NCI-H345 treated with DMSO at 0.1 percent for 48 hours (cell line): ENCODE data around the gene TRIM46.
"Not testable (repeated sequence)": the region's sequence is repeated elsewhere in the genome, so short reads cannot be mapped to it uniquely, and the experiment has no call there.

ENCODE experiments used
- DNase-seq: peaks from one replicate; lab custom pipeline; 2025; ENCODE audit not compliant: unreplicated experiment; lab: John Stamatoyannopoulos, UW

Gene TRIM46

GRCh38 chr1:155205035-155205434 lies 31.4 kb downstream of the TRIM46 start:
- no peak for DNase-seq

GRCh38 chr1:155205969-155206593 lies 32.4 kb downstream of the TRIM46 start:
- no peak for DNase-seq

GRCh38 chr1:155206891-155207805 lies 33.5 kb downstream of the TRIM46 start:
- peak; percentile 96 for DNase-seq

GRCh38 chr1:155207806-155208540 lies 34.3 kb downstream of the TRIM46 start, which contains the start of gene THBS3:
Gene THBS3, minus strand, starts transcription at chr1:155207897. Its CDS starts 21 bp downstream, at chr1:155207876.
- peak; percentile 95 for DNase-seq

- DNase-seq, result peak; percentile 89
These were observed 35.1 kb downstream of the TRIM46 start, which contains the start of gene MTX1 for GRCh38 chr1:155208541-155209311. Gene MTX1, plus strand, starts transcription at chr1:155208695. Its CDS starts 110 bp downstream, at chr1:155208805.

GRCh38 chr1:155209312-155209721 lies 35.7 kb downstream of the TRIM46 start:
- DNase-seq, result no peak

- DNase-seq, result no peak
These were observed 36.9 kb downstream of the TRIM46 start for GRCh38 chr1:155210314-155211104.

- not testable (repeated sequence) for DNase-seq
These were observed 37.9 kb downstream of the TRIM46 start for GRCh38 chr1:155211381-155212050.

- DNase-seq, result not testable (repeated sequence)
These were observed 38.4 kb downstream of the TRIM46 start for GRCh38 chr1:155212051-155212440.

- DNase-seq, result not testable (repeated sequence)
These were observed 41.1 kb downstream of the TRIM46 start for GRCh38 chr1:155214702-155215101.

GRCh38 chr1:155218854-155219591 lies 45.4 kb downstream of the TRIM46 start:
- peak; percentile 45 for DNase-seq

GRCh38 chr1:155219592-155220031 lies 46.0 kb downstream of the TRIM46 start:
- no peak for DNase-seq

- not testable (repeated sequence) for DNase-seq
These were observed 46.7 kb downstream of the TRIM46 start for GRCh38 chr1:155220211-155220965.

- no peak for DNase-seq
These were observed 49.4 kb downstream of the TRIM46 start for GRCh38 chr1:155223047-155223446.

GRCh38 chr1:155225404-155225759 lies 51.7 kb downstream of the TRIM46 start:
- not testable (repeated sequence) for DNase-seq

- DNase-seq, result peak; percentile 82
These were observed 52.7 kb downstream of the TRIM46 start for GRCh38 chr1:155226188-155226909.

GRCh38 chr1:155226910-155227260 lies 53.2 kb downstream of the TRIM46 start:
- DNase-seq, result peak; percentile 81
